AG10803 (cell line): Measurements from ENCODE around the gene HLA-DPA1.
A peak's percentile ranks its signal among the peaks of the same experiment; 100 is the strongest.

Experiments
- DNase-seq: peaks from one replicate; pipeline ENCODE4 v3.0.0; 2010; ENCODE audit warnings: low read depth
- H3K4me3 ChIP-seq: 2 replicates; pipeline ENCODE4 v1.5.1; 2011; ENCODE audit warnings: mild to moderate bottlenecking, low read length, control low read depth
- CTCF ChIP-seq: conservative IDR thresholded peaks from 2 replicates; pipeline ENCODE4 v1.5.1; 2011; ENCODE audit warnings: mild to moderate bottlenecking, low read length, control low read depth, inconsistent platforms

HLA-DPA1 gene

GRCh38 chr6:33015798-33016197, 57.7 kb downstream of the HLA-DPA1 start:
- no peak overlapping the region for H3K4me3 ChIP-seq
- no peak for TF ChIP-seq CTCF
- DNase-seq = no peak

GRCh38 chr6:33014841-33015634, 58.4 kb downstream of the HLA-DPA1 start:
- peak; percentile 82 for TF ChIP-seq CTCF
- H3K4me3 ChIP-seq = no peak overlapping the region
- peak; percentile 84 for DNase-seq
